Immature natural killer cell (primary cell): ENCODE measurements around the gene VPS51. TPM values are rescaled to one million over a fixed set of nuclear protein-coding genes. Genes with fewer than 3 reads are reported as not detected.

Experiments
- DNase-seq, 3 donors: peaks; one replicate each; pipeline ENCODE4 v3.0.0; 2022; ENCODE audit warnings: mixed read lengths in 1 of 3
- H3K27ac Mint-ChIP-seq, 6 donors: one replicate each; pipeline ENCODE4 v1.8.0; 2020; ENCODE audit warnings: mixed read lengths in 6 of 6, mild to moderate bottlenecking in 5 of 6, inconsistent platforms in 4 of 6, moderate library complexity in 3 of 6
- H3K27me3 Mint-ChIP-seq, 3 donors: one replicate each; pipeline ENCODE4 v1.8.0; 2020 to 2021; ENCODE audit warnings: low read depth in 3 of 3, mild to moderate bottlenecking in 3 of 3, mixed read lengths in 3 of 3, moderate library complexity in 3 of 3, inconsistent platforms in 1 of 3
- H3K36me3 Mint-ChIP-seq, 3 donors: one replicate each; pipeline ENCODE4 v1.8.0; 2020; ENCODE audit warnings: mixed read lengths in 3 of 3, inconsistent platforms in 2 of 3, mild to moderate bottlenecking in 2 of 3
- H3K4me1 Mint-ChIP-seq, 2 donors: one replicate each; pipeline ENCODE4 v1.8.0; 2020; ENCODE audit warnings: inconsistent platforms in 2 of 2, mild to moderate bottlenecking in 2 of 2, mixed read lengths in 2 of 2, moderate library complexity in 1 of 2
- H3K4me3 Mint-ChIP-seq, 5 donors: one replicate each; pipeline ENCODE4 v1.8.0; 2020; ENCODE audit warnings: mild to moderate bottlenecking in 5 of 5, mixed read lengths in 5 of 5, inconsistent platforms in 3 of 5, moderate library complexity in 3 of 5
- H3K9me3 Mint-ChIP-seq, 6 donors: one replicate each; pipeline ENCODE4 v1.8.0; 2020; ENCODE audit warnings: mild to moderate bottlenecking in 6 of 6, mixed read lengths in 6 of 6, inconsistent platforms in 4 of 6, moderate library complexity in 3 of 6
- polyA plus RNA-seq, 3 donors: library from polyadenylated mRNA; unstranded; fragments of 300-500 nt; fragmentation: Illumina TruSeq; gene quantifications; one replicate each; pipeline ENCODE4 v1.2.3, GENCODE V29; 2021

The VPS51 gene
- polyA plus RNA-seq, 3 donors from 2014 or later = 70.3 to 102 (median 87.7) TPM

DNA sequence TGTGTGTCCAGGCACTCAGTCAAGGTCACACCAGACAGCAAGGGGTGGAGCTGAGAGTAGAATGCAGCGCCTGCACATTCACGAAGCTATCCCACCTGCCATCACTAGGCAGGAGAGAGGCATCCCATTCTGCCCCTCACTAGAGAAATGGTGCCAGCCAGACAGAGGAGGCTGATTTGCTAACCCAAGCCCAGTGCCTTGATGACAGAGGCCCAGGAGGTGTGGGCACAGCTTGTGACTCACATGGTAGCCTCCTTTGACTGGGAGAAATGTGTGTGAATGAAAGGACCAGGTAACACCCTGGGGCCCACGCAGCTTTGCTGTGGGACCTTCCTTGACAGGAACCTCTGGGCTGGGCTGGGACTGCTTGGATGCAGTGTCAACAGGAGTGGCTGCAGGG lies 32.5 kb upstream of the VPS51 start:
- H3K4me3 Mint-ChIP-seq = no peak overlapping the region
- H3K27me3 Mint-ChIP-seq = peaks cover 0 to 2% (median 1%) of the 10 kb centered on the region in 3 donors
- H3K9me3 Mint-ChIP-seq = no peaks in the 10 kb centered on the region
- no peak for DNase-seq
- H3K27ac Mint-ChIP-seq = no peak overlapping the region
- H3K36me3 Mint-ChIP-seq = no peaks in the 10 kb centered on the region
- H3K4me1 Mint-ChIP-seq = no peaks in the 10 kb centered on the region

DNA sequence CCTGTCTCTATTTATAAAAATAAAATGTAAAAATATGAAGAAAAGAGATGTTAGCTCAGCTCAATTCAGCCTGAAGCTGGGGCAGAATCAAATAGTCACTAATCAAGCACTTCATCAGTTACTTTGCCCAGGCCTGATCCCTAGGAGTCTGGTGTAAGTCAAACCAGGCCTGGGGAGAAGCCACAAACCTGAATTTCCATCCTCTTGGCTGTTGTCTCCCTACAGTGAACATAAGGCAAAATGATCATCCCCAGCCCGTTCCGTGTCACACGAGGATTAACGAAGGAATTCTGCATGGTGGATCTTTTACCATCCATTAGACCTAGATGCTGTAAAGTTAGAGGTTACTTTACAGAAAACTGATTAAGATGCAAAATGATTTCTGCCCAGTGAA lies 31.2 kb upstream of the VPS51 start:
- H3K9me3 Mint-ChIP-seq = no peaks in the 10 kb centered on the region
- no peaks in the 10 kb centered on the region for H3K4me1 Mint-ChIP-seq
- no peak overlapping the region for H3K27ac Mint-ChIP-seq
- DNase-seq = no peak
- no peak overlapping the region for H3K4me3 Mint-ChIP-seq
- peaks cover 0 to 2% (median 1%) of the 10 kb centered on the region in 3 donors for H3K27me3 Mint-ChIP-seq
- H3K36me3 Mint-ChIP-seq = no peaks in the 10 kb centered on the region

DNA sequence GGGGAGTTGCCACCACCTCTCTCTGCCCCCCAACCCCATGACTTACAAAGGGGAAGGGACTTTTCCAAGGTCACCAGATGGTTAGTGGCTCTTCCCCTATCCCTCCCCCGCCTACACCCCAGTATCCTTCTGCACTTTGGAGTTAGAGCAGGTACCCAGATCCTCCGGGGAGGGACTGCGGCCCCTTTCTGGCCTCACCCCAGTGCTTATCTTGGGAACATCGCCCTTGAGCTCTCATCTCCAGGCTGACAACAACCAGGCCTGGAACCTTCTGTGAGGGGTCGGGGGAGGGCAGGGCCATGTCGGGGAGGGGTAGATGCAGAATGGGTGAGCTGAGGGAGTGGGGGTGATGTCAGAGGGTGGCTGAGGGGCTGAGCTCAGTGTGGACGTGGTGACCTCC lies 30.2 kb upstream of the VPS51 start:
- H3K27ac Mint-ChIP-seq = no peak overlapping the region
- DNase-seq = no peak
- H3K4me1 Mint-ChIP-seq = no peaks in the 10 kb centered on the region
- H3K9me3 Mint-ChIP-seq = no peaks in the 10 kb centered on the region
- H3K4me3 Mint-ChIP-seq = no peak overlapping the region
- peaks cover 0 to 2% (median 1%) of the 10 kb centered on the region in 3 donors for H3K27me3 Mint-ChIP-seq
- H3K36me3 Mint-ChIP-seq = no peaks in the 10 kb centered on the region

DNA sequence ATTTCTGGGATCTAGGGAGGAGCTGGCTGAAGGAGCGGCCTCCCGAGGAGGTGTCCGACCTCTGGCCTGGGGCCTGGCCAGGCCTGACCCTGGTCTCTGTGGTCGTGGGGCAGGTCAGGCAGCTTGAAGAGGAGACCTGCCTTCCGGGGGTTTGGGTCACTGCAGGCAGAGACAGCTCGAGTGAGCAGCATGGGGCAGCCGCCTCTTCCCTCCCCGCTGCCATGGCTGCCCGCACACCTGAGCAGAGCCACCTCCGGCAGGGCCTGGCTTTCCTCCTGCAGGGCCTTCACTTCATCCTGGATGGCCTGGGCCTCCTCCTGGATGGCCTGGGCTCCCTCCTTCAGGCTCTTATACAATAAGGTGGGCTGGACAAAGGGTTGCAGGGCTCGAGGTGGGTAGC lies 29.7 kb upstream of the VPS51 start:
- no peaks in the 10 kb centered on the region for H3K36me3 Mint-ChIP-seq
- H3K4me3 Mint-ChIP-seq = no peak overlapping the region
- no peaks in the 10 kb centered on the region for H3K4me1 Mint-ChIP-seq
- no peak overlapping the region for H3K27ac Mint-ChIP-seq
- DNase-seq = no peak
- H3K27me3 Mint-ChIP-seq = peaks cover 0 to 2% (median 0%) of the 10 kb centered on the region in 3 donors
- no peaks in the 10 kb centered on the region for H3K9me3 Mint-ChIP-seq

DNA sequence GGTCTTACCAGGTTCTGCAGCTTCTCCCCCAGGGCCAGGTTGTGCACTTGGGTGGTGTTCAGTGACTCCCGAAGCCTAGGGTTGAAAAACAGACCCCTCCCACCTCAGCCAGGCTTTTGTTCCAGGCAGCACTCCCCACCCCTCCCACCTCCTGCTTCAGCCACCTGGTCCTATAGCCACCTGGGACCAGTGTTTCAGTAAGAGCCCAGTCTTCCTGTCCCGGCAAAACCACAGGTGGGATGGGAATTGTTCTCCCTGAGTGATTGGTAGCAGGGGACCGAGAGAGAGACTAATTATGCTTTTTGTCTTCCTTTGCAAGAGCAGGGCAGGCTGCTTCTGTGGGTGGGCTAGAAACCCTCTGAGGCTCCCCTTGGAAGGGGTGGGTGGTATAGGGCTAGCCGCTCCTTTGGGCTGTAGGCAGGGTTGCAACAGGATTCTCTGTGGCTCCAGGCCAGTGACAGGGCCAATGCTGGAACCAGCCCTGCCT lies 29.2 kb upstream of the VPS51 start:
- H3K4me1 Mint-ChIP-seq = no peaks in the 10 kb centered on the region
- no peak overlapping the region for H3K27ac Mint-ChIP-seq

DNA sequence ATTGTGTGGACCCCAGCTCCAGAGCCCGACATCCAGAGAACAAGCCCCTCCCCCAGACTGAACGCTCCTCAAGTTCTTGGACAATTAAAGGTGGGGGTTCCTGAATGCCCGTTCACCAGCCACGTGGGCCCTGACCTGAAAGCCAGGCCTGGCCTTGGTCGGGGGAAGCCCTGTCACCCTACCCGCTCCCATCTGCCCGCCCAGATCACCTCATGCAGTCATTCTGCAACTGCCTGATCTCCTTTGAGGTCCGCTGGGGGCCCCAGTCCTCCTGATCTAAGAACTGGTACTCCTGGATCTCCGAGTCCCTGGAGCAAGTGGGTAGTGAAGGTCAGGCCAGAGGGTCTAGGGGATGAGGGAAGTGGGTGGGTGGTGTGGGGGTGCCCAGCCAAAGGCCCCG lies 28.6 kb upstream of the VPS51 start:
- Mint-ChIP-seq H3K27me3 (peaks cover 0 to 2% (median 0%) of the 10 kb centered on the region in 3 donors), H3K36me3 (no peaks in the 10 kb centered on the region), H3K9me3 (no peaks in the 10 kb centered on the region), H3K4me3 (no peak overlapping the region), H3K27ac (no peak overlapping the region), H3K4me1 (no peaks in the 10 kb centered on the region)
- DNase-seq = no peak

More for the DNA sequence above, 29.2 kb upstream of the VPS51 start:
- Mint-ChIP-seq H3K36me3 (no peaks in the 10 kb centered on the region), H3K9me3 (no peaks in the 10 kb centered on the region), H3K27me3 (peaks cover 0 to 2% (median 0%) of the 10 kb centered on the region in 3 donors), H3K4me3 (no peak overlapping the region)
- no peak for DNase-seq

DNA sequence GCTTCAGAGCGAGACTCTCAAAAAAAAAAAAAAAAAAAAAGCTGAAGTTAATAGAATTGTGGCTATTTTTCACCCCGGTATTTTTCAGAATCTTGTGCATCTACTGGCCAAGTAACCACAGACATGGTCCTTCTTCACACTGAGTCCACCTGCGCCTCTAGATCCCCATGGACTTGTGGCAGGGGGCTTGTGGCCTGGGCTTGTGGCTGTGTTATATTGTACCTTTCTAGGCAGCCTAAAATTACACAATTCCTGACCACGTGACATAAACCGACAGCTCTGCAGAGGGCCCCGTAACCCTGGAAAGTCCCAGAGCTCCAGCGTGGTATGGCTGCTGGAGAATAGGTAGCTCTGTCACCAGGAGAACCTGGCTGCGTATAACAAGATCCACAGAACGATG lies 26.8 kb upstream of the VPS51 start:
- no peaks in the 10 kb centered on the region for H3K4me1 Mint-ChIP-seq
- H3K36me3 Mint-ChIP-seq = no peaks in the 10 kb centered on the region
- H3K27me3 Mint-ChIP-seq = no peaks in the 10 kb centered on the region
- no peaks in the 10 kb centered on the region for H3K9me3 Mint-ChIP-seq
- no peak for DNase-seq
- no peak overlapping the region for H3K27ac Mint-ChIP-seq
- no peak overlapping the region for H3K4me3 Mint-ChIP-seq

DNA sequence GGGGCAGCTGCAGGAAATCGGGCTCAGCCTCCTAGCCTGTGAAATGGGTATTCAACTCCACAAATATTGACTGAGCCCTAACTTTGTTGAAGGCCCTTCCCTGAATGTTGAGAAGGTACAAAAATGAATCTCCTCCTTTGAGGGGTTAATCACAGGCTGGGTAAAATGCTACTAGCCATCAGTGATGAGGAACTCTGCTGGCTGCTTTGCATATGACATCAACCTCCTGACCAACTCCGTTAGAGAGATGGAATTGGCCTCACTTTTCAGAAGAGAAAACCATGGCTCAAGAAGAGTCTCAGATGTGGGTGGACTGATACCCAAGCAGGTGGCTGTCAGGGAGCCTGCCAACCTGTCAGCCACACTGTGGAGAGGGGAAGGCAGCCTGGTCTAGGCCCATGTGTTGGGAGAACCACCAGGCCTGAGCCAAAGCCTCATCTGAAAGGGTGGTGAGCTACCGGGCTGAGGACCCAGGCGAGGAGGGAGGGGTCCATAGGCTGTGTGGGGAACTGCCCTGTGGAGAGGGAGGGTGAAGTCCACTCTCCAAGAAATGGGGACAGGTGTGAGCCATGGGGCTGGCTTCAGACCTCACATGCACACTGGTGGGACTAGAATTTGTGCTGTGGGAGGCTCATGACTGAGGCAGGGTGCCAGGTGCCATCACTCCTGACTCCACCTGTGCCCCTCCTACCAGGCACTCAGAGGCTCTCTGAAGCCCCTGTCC lies 23.9 kb upstream of the VPS51 start:
- H3K4me1 Mint-ChIP-seq = no peaks in the 10 kb centered on the region
- peaks cover 0 to 2% (median 0%) of the 10 kb centered on the region in 3 donors for H3K27me3 Mint-ChIP-seq
- H3K27ac Mint-ChIP-seq = no peak overlapping the region
- H3K9me3 Mint-ChIP-seq = no peaks in the 10 kb centered on the region
- no peak for DNase-seq
- no peak overlapping the region for H3K4me3 Mint-ChIP-seq
- H3K36me3 Mint-ChIP-seq = no peaks in the 10 kb centered on the region

DNA sequence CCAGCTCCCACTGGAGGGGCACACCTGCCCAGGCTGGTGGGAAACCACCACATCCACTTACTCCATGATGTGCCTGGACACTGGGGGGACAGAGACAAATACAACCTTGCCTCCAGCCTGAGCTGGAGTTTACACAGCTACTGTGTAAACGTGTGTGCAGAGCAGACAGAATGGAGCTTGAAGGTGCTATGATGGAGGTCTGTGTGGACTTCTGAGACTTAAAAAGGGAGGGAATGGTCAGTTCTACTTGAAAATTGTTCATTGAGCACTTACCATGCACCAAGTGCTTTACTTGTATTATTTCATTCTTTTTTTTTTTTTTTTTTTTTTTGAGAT lies 23.4 kb upstream of the VPS51 start:
- no peak for DNase-seq
- no peak overlapping the region for H3K4me3 Mint-ChIP-seq
- no peaks in the 10 kb centered on the region for H3K4me1 Mint-ChIP-seq
- H3K27me3 Mint-ChIP-seq = peaks cover 0 to 5% (median under 1%) of the 10 kb centered on the region in 3 donors
- H3K27ac Mint-ChIP-seq = no peak overlapping the region
- H3K36me3 Mint-ChIP-seq = no peaks in the 10 kb centered on the region
- no peaks in the 10 kb centered on the region for H3K9me3 Mint-ChIP-seq

DNA sequence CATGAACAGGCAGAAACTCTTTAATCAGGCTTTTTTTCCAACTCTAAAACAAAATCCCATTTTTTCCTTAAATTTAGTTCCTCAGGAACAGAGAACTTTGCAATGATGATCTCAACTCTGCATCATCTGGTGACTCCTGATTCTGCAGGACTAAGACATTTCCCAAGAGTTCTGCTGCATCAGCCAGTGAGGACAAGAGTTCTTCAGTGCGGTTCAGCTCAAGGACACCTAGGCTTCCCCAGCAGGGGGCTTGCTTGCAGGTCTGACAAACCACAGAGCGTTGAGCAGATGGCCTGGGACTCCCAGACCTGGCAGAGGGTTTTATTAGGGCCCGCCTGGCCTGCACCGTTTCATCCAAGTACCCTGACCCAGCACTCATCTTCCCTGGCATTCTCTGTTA lies 18.6 kb upstream of the VPS51 start:
- no peaks in the 10 kb centered on the region for H3K36me3 Mint-ChIP-seq
- H3K4me3 Mint-ChIP-seq = no peak overlapping the region
- no peak for DNase-seq
- H3K4me1 Mint-ChIP-seq = peaks cover 0 to 2% of the 10 kb centered on the region in 2 donors
- H3K27me3 Mint-ChIP-seq = peaks cover 0 to 7% (median 3%) of the 10 kb centered on the region in 3 donors
- no peak overlapping the region for H3K27ac Mint-ChIP-seq
- no peaks in the 10 kb centered on the region for H3K9me3 Mint-ChIP-seq

DNA sequence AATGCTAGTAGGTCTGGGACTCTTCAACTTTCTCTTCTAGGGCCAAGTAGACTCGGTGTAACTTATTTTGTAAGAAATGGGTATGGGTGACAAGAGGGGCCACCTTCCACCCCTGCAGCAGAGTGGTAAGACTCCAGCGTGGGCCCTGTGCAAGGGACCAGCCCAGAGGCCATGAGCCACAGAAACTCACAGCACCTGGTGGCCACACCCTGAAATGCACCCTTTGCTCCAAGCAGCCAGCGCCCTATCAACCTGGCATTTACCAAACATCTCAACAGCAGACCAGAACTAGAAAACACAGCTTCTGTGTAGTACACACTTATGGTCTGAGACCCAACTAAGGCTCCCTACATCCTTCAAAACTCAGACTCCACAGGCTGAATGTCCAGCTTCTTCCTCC lies 17.9 kb upstream of the VPS51 start:
- peaks cover 0 to 7% (median 5%) of the 10 kb centered on the region in 3 donors for H3K27me3 Mint-ChIP-seq
- H3K4me1 Mint-ChIP-seq = peaks cover 5 to 6% of the 10 kb centered on the region in 2 donors
- DNase-seq = peak; percentile 20 to 36 (median 30)
- no peaks in the 10 kb centered on the region for H3K36me3 Mint-ChIP-seq
- peak overlapping the region in 4 of 6 donors; percentile 12 to 69 (median 58) for H3K27ac Mint-ChIP-seq
- H3K9me3 Mint-ChIP-seq = no peaks in the 10 kb centered on the region
- H3K4me3 Mint-ChIP-seq = no peak overlapping the region

DNA sequence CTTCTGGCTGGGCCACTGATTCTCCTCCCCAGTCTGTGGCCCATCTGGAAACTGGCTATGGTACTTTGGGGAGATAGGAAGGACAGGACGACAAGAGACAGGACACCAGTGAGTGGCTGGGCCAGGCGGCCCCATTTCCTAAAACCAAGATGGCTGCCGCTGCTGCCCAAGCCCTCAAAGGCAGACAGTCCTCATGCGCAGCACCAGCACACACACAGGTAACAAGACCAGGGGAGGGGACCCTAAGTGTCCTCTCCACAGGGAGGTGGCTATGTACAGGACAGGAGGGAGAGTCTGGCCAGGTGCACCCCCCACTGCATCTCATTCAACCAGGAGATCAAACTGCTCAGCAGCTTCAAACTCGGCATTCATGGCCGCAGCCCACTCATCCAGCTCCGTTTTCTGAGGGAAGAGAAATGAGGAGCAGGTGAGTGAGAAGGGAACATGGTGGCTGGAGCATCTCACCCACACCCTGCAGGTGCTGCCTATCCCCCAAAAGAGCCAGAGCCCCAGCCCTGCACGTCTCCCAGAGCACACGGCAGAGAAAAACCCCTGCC lies 17.1 kb upstream of the VPS51 start:
- H3K27ac Mint-ChIP-seq = peak overlapping the region in 1 of 6 donors; percentile 56
- H3K36me3 Mint-ChIP-seq = no peaks in the 10 kb centered on the region
- H3K4me1 Mint-ChIP-seq = peaks cover 11 to 13% of the 10 kb centered on the region in 2 donors
- peaks cover 7 to 13% (median 10%) of the 10 kb centered on the region in 3 donors for H3K27me3 Mint-ChIP-seq
- no peaks in the 10 kb centered on the region for H3K9me3 Mint-ChIP-seq
- DNase-seq = no peak
- H3K4me3 Mint-ChIP-seq = no peak overlapping the region

DNA sequence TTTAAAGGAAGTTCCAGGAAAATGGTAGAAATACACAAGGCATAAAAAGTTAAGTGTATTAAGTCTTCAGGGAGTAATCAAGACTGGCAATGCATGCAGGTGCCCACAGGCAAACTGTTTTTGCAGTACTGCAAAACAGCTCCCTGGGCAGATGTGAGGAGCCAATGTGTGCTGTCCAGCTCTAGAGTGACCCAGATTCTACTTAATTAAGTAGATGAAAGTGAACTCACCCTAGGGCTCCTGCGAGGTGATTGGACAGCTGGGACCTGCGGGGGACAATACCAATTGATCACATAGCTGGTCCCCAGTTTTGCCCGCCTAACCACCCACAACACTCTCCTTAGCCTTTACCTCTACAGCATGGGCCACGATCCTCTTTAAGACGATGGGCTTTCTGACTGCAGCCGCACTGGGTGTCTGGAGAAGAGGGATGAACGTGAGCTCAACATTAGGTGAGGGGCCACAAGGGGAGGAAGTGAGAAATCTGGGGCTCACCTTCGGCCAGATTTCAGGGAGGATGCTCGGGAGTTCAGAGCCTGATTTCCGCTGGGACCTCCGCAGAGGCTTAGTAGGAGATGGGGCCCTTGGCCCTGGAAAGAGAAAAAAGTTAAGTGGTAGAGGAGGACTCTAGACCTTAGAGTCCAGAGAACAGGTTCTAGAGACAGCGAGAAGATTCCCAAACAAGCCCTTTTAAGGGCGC lies 12.7 kb upstream of the VPS51 start:
- peaks cover 13 to 14% (median 13%) of the 10 kb centered on the region in 3 donors for H3K27me3 Mint-ChIP-seq
- peak overlapping the region; percentile 89 to 95 (median 93) for H3K4me3 Mint-ChIP-seq
- no peak for DNase-seq
- H3K36me3 Mint-ChIP-seq = peaks cover 0 to 10% (median 5%) of the 10 kb centered on the region in 3 donors
- H3K4me1 Mint-ChIP-seq = peaks cover 28 to 34% of the 10 kb centered on the region in 2 donors
- H3K9me3 Mint-ChIP-seq = no peaks in the 10 kb centered on the region
- peak overlapping the region; percentile 94 to 98 (median 97) for H3K27ac Mint-ChIP-seq
